ENCODE results near the gene GEMIN4. TPM values are rescaled to one million over a fixed set of nuclear protein-coding genes. Genes with fewer than 3 reads are reported as not detected.

The GEMIN4 gene
- polyA plus RNA-seq, 1 of the 3 experiments (the other 2 are of a cell fraction), result 12.5 TPM

- CTCF ChIA-PET, result interaction anchor here (1.2 to 9.2 kb wide), 2 partner anchors 179 to 195 kb away, joined by 3 to 155 read pairs; partner anchors contain the start of genes NXN and TIMM22
- no peak for DNase-seq
- POLR2A ChIA-PET, result interaction anchor here (0.6 kb wide), 2 partner anchors 178 to 337 kb away, joined by 4 read pairs; partner anchors contain the start of gene NXN
Measured at GRCh38 chr17:801660-802059, 49.6 kb upstream of the GEMIN4 start.

More at GRCh38 chr17:801660-802059, 49.6 kb upstream of the GEMIN4 start:
- no peaks in the 10 kb centered on the region for H3K79me2 ChIP-seq (ENCODE audit: insufficient read depth)
- H3K4me2 ChIP-seq, result no peak overlapping the region
- H3F3A ChIP-seq (replicated peaks; ENCODE audit: insufficient read depth), result no peaks in the 10 kb centered on the region
- H3K36me3 ChIP-seq (replicated peaks in 1 of 2; ENCODE audit: control insufficient read depth in 1 of 2, insufficient read depth in 2 of 2, low read length in 1 of 2), result no peaks in the 10 kb centered on the region
- H3K27ac ChIP-seq (ENCODE audit: low read depth in 2 of 2, low read length in 1 of 2), result no peak overlapping the region
- no peaks in the 10 kb centered on the region for H3K9me3 ChIP-seq
- H3K27me3 ChIP-seq (ENCODE audit: insufficient read depth), result peaks cover 26% of the 10 kb centered on the region; the same call in 1 of the 2 replicates
- H4K20me1 ChIP-seq (ENCODE audit: insufficient read depth), result no peaks in the 10 kb centered on the region
- H3K9ac ChIP-seq, result no peak overlapping the region
- no peak overlapping the region for H3K4me3 ChIP-seq (ENCODE audit: low read depth in 2 of 2, low read length in 1 of 2)
- peaks cover 0 to 8% of the 10 kb centered on the region in 2 experiments; a peak in 1 of 4 replicates for H3K4me1 ChIP-seq (ENCODE audit: control insufficient read depth in 1 of 2, insufficient read depth in 2 of 2, low read depth in 1 of 2, low read length in 1 of 2)
- TF ChIP-seq REST (IDR thresholded peaks at IDR 0.05; ENCODE audit: low read depth, low read length), result no peak
- no peak for TF ChIP-seq MXI1 (IDR thresholded peaks at IDR 0.05; ENCODE audit: low read depth, low read length)
- TF ChIP-seq GABPA (IDR thresholded peaks at IDR 0.05; ENCODE audit: low read depth), result no peak
- TF ChIP-seq TCF12 (IDR thresholded peaks at IDR 0.05), result no peak
- TF ChIP-seq POLR2AphosphoS5 (IDR thresholded peaks at IDR 0.05; ENCODE audit: low read depth, low read length), result no peak
- TF ChIP-seq PBX3 (IDR thresholded peaks at IDR 0.05), result no peak
- no peak for TF ChIP-seq TEAD4 (IDR thresholded peaks at IDR 0.05; ENCODE audit: borderline replicate concordance, insufficient read depth)
- TF ChIP-seq CTCF (IDR thresholded peaks at IDR 0.05), result no peak
- TF ChIP-seq FOXJ3 (CRISPR knock-in tag; IDR thresholded peaks at IDR 0.05), result no peak
- no peak for TF ChIP-seq EZH2phosphoT487 (IDR thresholded peaks at IDR 0.05; ENCODE audit: borderline replicate concordance, low read depth)
- no peak for TF ChIP-seq CHD2 (IDR thresholded peaks at IDR 0.05; ENCODE audit: low read length, partially characterized antibody)
- TF ChIP-seq MEF2A (IDR thresholded peaks at IDR 0.05; ENCODE audit: borderline replicate concordance, low read depth), result no peak
- no peak for TF ChIP-seq FOSL2 (IDR thresholded peaks at IDR 0.05; ENCODE audit: borderline replicate concordance, low read depth)
- H2AFZ ChIP-seq (ENCODE audit: low read depth), result no peak overlapping the region
- no peaks in the 10 kb centered on the region for H3K9me2 ChIP-seq
- WGBS (ENCODE audit: low lambda C conversion rate), result 52% methylated on average over 6 of the region's 6 CpGs
